GM18867 (cell line): Measurements from ENCODE around the gene IGHMBP2.
"Not testable (repeated sequence)": the region's sequence is repeated elsewhere in the genome, so short reads cannot be mapped to it uniquely, and the experiment has no call there.

ENCODE experiments used
- ATAC-seq: cut with Tn5 transposase; IDR thresholded peaks from one replicate; pipeline ENCODE4 v1.9.1; 2021; ENCODE audit warnings: mild to moderate bottlenecking, moderate library complexity; ENCODE audit not compliant: unreplicated experiment

IGHMBP2 gene

GRCh38 chr11:68959465-68960293, 56.0 kb downstream of the IGHMBP2 start:
- no peak for ATAC-seq

- no peak for ATAC-seq
Measured at GRCh38 chr11:68960294-68961071, 56.8 kb downstream of the IGHMBP2 start.

GRCh38 chr11:68961245-68961644, 57.6 kb downstream of the IGHMBP2 start:
- ATAC-seq, result no peak

GRCh38 chr11:68962527-68963250, 59.0 kb downstream of the IGHMBP2 start:
- no peak for ATAC-seq

GRCh38 chr11:68963779-68964178, 60.1 kb downstream of the IGHMBP2 start:
- ATAC-seq, result no peak

- no peak for ATAC-seq
Measured at GRCh38 chr11:68965901-68966853, 62.5 kb downstream of the IGHMBP2 start.

GRCh38 chr11:68966894-68967780, 63.4 kb downstream of the IGHMBP2 start:
- no peak for ATAC-seq

GRCh38 chr11:68968306-68969250, 64.9 kb downstream of the IGHMBP2 start:
- no peak for ATAC-seq

GRCh38 chr11:68969386-68969785, 65.7 kb downstream of the IGHMBP2 start:
- no peak for ATAC-seq

- no peak for ATAC-seq
Measured at GRCh38 chr11:68970921-68971636, 67.4 kb downstream of the IGHMBP2 start.

- no peak for ATAC-seq
Measured at GRCh38 chr11:68973219-68973618, 69.5 kb downstream of the IGHMBP2 start.

- not testable (repeated sequence) for ATAC-seq
Measured at GRCh38 chr11:68973706-68974105, 70.0 kb downstream of the IGHMBP2 start.

- ATAC-seq, result no peak
Measured at GRCh38 chr11:68974421-68975194, 70.9 kb downstream of the IGHMBP2 start.

GRCh38 chr11:68976095-68976494, 72.4 kb downstream of the IGHMBP2 start:
- no peak for ATAC-seq

GRCh38 chr11:68976563-68976962, 72.9 kb downstream of the IGHMBP2 start:
- no peak for ATAC-seq

GRCh38 chr11:68977781-68978625, 74.3 kb downstream of the IGHMBP2 start:
- no peak for ATAC-seq
